ENCODE data around the gene KCNK10.

GRCh38 chr14:88346048-88346639 is 23.1 kb upstream of the KCNK10 start:
- no peak for TF ChIP-seq CTCF (IDR thresholded peaks at IDR 0.05; ENCODE audit: low read length)
- TF ChIP-seq EZH2 (IDR thresholded peaks at IDR 0.05; ENCODE audit: borderline replicate concordance, low read length) = no peak

All from OCI-LY1 (cell line).